ENCODE measurements around the gene NAPSA.
"Not testable (repeated sequence)": the region's sequence is repeated elsewhere in the genome, so short reads cannot be mapped to it uniquely, and the experiment has no call there.

The NAPSA gene

DNA sequence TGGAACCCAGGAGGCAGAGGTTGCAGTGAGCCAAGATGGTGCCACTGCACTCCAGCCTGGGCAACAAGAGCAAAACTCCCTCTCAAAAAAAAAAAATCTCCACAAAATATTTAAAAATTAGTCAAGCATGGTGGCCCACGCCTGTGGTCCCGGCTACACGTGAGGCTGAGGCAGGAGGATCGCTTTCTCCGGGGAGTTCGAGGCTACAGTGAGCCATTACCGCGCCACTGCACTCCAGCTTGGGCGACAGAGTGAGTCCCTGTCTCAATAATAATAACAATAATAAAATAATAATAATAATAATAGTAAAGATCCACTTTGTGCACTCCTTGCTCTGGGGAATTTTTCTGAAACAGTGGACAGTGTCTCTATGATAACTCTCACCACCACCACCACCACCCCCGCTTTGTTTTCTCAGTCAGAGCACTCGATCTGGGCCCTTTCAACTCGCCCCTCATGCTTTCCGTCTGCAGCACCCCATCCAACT is 8.7 kb downstream of the NAPSA start:
- Histone ChIP-seq H3K27me3 (replicated peaks; ENCODE audit: insufficient read depth, low read length) (peaks cover 88% of the 10 kb centered on the region), H4K20me1 (ENCODE audit: insufficient read depth, low read length) (no peaks in the 10 kb centered on the region), H3K27ac (ENCODE audit: low read length) (no peak overlapping the region), H3K9me3 (replicated peaks; ENCODE audit: insufficient read depth, low read length) (no peaks in the 10 kb centered on the region), H3K79me2 (ENCODE audit: low read length) (no peaks in the 10 kb centered on the region), H3K36me3 (replicated peaks; ENCODE audit: insufficient read depth, low read length) (no peaks in the 10 kb centered on the region), H3F3A (ENCODE audit: insufficient read depth, low read length) (no peaks in the 10 kb centered on the region), H3K4me3 (ENCODE audit: low read length) (no peak overlapping the region), H3K4me1 (ENCODE audit: low read length) (no peaks in the 10 kb centered on the region), H3K9ac (ENCODE audit: low read length) (no peak overlapping the region), H3K4me2 (ENCODE audit: low read depth, low read length) (peak overlapping the region; percentile 58; the same call in 1 of the 2 replicates), H2AFZ (ENCODE audit: low read length) (no peak overlapping the region), H3K9me2 (replicated peaks; ENCODE audit: insufficient read depth, low read length) (no peaks in the 10 kb centered on the region)
- peak; percentile 4 for DNase-seq
- TF ChIP-seq EZH2phosphoT487 (IDR thresholded peaks at IDR 0.05; ENCODE audit: low read length) (no peak), CTCF (IDR thresholded peaks at IDR 0.05; ENCODE audit: low read length) (no peak), EZH2 (optimal IDR thresholded peaks at IDR 0.05; ENCODE audit: low read depth, low read length) (no peak)

- not testable (repeated sequence) for DNase-seq; H3K79me2 ChIP-seq (ENCODE audit: low read length); H3K9me2 ChIP-seq (replicated peaks; ENCODE audit: insufficient read depth, low read length); H3K4me1 ChIP-seq (ENCODE audit: low read length); H4K20me1 ChIP-seq (ENCODE audit: insufficient read depth, low read length); H3K27ac ChIP-seq (ENCODE audit: low read length); H3K9me3 ChIP-seq (replicated peaks; ENCODE audit: insufficient read depth, low read length); H3K36me3 ChIP-seq (replicated peaks; ENCODE audit: insufficient read depth, low read length); H3K9ac ChIP-seq (ENCODE audit: low read length); H3K4me3 ChIP-seq (ENCODE audit: low read length); H3K4me2 ChIP-seq (ENCODE audit: low read depth, low read length); H3F3A ChIP-seq (ENCODE audit: insufficient read depth, low read length); H2AFZ ChIP-seq (ENCODE audit: low read length)
- peaks cover 88% of the 10 kb centered on the region for H3K27me3 ChIP-seq (replicated peaks; ENCODE audit: insufficient read depth, low read length)
Observed at GRCh38 chr19:50353487-50353880, 12.0 kb downstream of the NAPSA start.

GRCh38 chr19:50352242-50352641 is 13.2 kb downstream of the NAPSA start:
- TF ChIP-seq CTCF (IDR thresholded peaks at IDR 0.05; ENCODE audit: low read length) (no peak), EZH2phosphoT487 (IDR thresholded peaks at IDR 0.05; ENCODE audit: low read length) (no peak), EZH2 (optimal IDR thresholded peaks at IDR 0.05; ENCODE audit: low read depth, low read length) (no peak)
- H3K27ac ChIP-seq (ENCODE audit: low read length): no peak overlapping the region
- no peaks in the 10 kb centered on the region for H4K20me1 ChIP-seq (ENCODE audit: insufficient read depth, low read length)
- no peaks in the 10 kb centered on the region for H3K9me3 ChIP-seq (replicated peaks; ENCODE audit: insufficient read depth, low read length)
- no peak overlapping the region for H3K9ac ChIP-seq (ENCODE audit: low read length)
- H3K79me2 ChIP-seq (ENCODE audit: low read length): no peaks in the 10 kb centered on the region
- no peak overlapping the region for H2AFZ ChIP-seq (ENCODE audit: low read length)
- no peaks in the 10 kb centered on the region for H3K4me1 ChIP-seq (ENCODE audit: low read length)
- H3K4me3 ChIP-seq (ENCODE audit: low read length): no peak overlapping the region
- H3K27me3 ChIP-seq (replicated peaks; ENCODE audit: insufficient read depth, low read length): peaks cover 87% of the 10 kb centered on the region
- no peak for DNase-seq
- H3K36me3 ChIP-seq (replicated peaks; ENCODE audit: insufficient read depth, low read length): no peaks in the 10 kb centered on the region
- no peak overlapping the region for H3K4me2 ChIP-seq (ENCODE audit: low read depth, low read length)
- H3F3A ChIP-seq (ENCODE audit: insufficient read depth, low read length): no peaks in the 10 kb centered on the region
- no peaks in the 10 kb centered on the region for H3K9me2 ChIP-seq (replicated peaks; ENCODE audit: insufficient read depth, low read length)

- Histone ChIP-seq H4K20me1 (ENCODE audit: insufficient read depth, low read length) (no peaks in the 10 kb centered on the region), H2AFZ (ENCODE audit: low read length) (no peak overlapping the region), H3K27me3 (replicated peaks; ENCODE audit: insufficient read depth, low read length) (peaks cover 91% of the 10 kb centered on the region), H3K79me2 (ENCODE audit: low read length) (no peaks in the 10 kb centered on the region), H3K4me3 (ENCODE audit: low read length) (no peak overlapping the region), H3K4me1 (ENCODE audit: low read length) (no peaks in the 10 kb centered on the region), H3K4me2 (ENCODE audit: low read depth, low read length) (no peak overlapping the region), H3F3A (ENCODE audit: insufficient read depth, low read length) (no peaks in the 10 kb centered on the region), H3K9ac (ENCODE audit: low read length) (no peak overlapping the region), H3K27ac (ENCODE audit: low read length) (no peak overlapping the region), H3K9me2 (replicated peaks; ENCODE audit: insufficient read depth, low read length) (no peaks in the 10 kb centered on the region), H3K9me3 (replicated peaks; ENCODE audit: insufficient read depth, low read length) (no peaks in the 10 kb centered on the region), H3K36me3 (replicated peaks; ENCODE audit: insufficient read depth, low read length) (no peaks in the 10 kb centered on the region)
- DNase-seq: peak; percentile 20
- TF ChIP-seq EZH2phosphoT487 (IDR thresholded peaks at IDR 0.05; ENCODE audit: low read length) (no peak), CTCF (IDR thresholded peaks at IDR 0.05; ENCODE audit: low read length) (peak; percentile 39)
Observed at GRCh38 chr19:50349277-50350057, 16.0 kb downstream of the NAPSA start.

DNA sequence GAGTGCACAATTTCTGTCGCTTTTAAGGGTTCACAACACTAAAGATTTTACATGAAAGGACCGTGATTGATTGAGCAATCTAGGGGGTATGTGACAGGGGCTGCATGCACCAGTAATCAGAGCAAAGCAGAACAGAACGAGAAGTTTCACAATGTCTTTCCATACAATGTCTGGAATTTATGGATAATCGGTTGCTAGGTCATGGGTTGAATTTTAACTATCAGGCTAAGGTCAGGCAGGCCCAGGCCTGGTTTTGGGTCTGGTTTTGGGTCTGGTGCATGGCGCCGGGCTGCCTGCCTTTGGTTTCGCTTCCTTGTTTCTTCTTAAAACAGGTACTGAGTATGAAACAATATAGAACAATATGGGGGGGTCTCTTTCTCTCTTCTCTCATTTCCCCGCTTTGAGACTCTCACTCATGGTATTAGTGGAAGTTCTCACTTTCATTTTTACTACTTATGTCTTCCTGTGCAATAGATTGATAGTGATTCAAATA is 18.3 kb downstream of the NAPSA start:
- Histone ChIP-seq H3K27me3 (replicated peaks; ENCODE audit: insufficient read depth, low read length) (peaks cover 87% of the 10 kb centered on the region), H3K4me2 (ENCODE audit: low read depth, low read length) (peak overlapping the region; percentile 34; the same call in 1 of the 2 replicates)
- H3K9me3 ChIP-seq (replicated peaks; ENCODE audit: insufficient read depth, low read length); H3K4me3 ChIP-seq (ENCODE audit: low read length); H3K9ac ChIP-seq (ENCODE audit: low read length); H4K20me1 ChIP-seq (ENCODE audit: insufficient read depth, low read length); H2AFZ ChIP-seq (ENCODE audit: low read length); H3F3A ChIP-seq (ENCODE audit: insufficient read depth, low read length); H3K36me3 ChIP-seq (replicated peaks; ENCODE audit: insufficient read depth, low read length); H3K4me1 ChIP-seq (ENCODE audit: low read length); H3K27ac ChIP-seq (ENCODE audit: low read length); H3K79me2 ChIP-seq (ENCODE audit: low read length); H3K9me2 ChIP-seq (replicated peaks; ENCODE audit: insufficient read depth, low read length): not testable (repeated sequence)
- DNase-seq: peak; percentile 6

Measured in MM.1S (cell line).